Measurements from ENCODE around the gene XKR8. TPM values are rescaled to one million over a fixed set of nuclear protein-coding genes. Genes with fewer than 3 reads are reported as not detected.
A peak's percentile ranks its signal among the peaks of the same experiment; 100 is the strongest.

The XKR8 gene, protein sequence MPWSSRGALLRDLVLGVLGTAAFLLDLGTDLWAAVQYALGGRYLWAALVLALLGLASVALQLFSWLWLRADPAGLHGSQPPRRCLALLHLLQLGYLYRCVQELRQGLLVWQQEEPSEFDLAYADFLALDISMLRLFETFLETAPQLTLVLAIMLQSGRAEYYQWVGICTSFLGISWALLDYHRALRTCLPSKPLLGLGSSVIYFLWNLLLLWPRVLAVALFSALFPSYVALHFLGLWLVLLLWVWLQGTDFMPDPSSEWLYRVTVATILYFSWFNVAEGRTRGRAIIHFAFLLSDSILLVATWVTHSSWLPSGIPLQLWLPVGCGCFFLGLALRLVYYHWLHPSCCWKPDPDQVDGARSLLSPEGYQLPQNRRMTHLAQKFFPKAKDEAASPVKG
- 5.0 TPM for total RNA-seq

DNA sequence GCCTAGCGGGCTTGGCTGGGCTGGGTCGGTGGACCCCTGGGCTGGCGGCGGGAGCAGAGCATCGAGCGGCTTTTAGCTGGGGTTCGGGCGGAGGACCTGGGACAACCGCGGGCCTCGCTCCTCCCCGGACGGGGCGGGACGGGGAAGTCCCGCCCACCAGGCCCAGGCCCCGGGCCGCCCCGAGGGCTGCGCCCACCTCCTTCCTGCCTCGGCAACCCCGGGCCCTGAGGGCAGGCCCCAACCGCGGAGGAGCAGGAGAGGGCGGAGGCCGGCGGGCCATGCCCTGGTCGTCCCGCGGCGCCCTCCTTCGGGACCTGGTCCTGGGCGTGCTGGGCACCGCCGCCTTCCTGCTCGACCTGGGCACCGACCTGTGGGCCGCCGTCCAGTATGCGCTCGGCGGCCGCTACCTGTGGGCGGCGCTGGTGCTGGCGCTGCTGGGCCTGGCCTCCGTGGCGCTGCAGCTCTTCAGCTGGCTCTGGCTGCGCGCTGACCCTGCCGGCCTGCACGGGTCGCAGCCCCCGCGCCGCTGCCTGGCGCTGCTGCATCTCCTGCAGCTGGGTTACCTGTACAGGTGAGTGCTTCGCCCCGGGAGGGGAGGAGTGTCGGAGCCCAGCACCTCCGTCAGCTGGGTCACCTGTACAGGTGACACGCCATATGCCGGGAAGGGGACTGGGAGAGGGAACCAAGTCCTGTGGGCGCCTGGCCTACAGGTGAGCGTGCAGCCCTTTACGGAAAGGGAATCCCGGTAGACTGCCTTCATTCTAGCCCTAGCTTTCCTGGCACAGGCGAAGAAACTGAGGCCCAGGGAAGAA is at the start of gene XKR8:
Gene XKR8 (plus strand): TSS at position 182 of the 812 bp plus-strand sequence. CDS start 97 bp downstream, at position 279.
- intact Hi-C loops (cut with DNase I) = no loop called here
- DNase-seq (ENCODE audit: low spot score) (peak; percentile 84), ATAC-seq (peak; percentile 96)

DNA sequence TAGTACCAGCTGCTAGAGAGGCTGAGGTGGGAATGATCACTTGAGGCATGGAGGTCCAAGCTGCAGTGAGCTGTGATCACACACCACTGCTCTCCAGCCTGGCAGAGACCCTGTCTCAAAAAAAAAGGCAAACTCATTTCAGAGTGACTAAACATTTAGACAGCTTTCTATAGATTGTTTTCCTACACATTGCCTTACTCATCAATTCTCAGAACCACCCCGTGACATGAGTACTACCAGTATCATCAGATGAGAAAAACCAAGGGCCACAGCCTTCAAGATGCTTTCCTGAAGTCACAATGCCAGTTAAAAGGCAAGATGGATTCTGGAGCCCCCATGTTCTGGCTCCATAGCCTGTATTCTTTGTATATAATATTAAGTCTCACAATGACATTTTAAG is 47.3 kb upstream of the XKR8 start:
- no peak for ATAC-seq
- intact Hi-C loops (cut with DNase I) = no loop called here
- DNase-seq (ENCODE audit: low spot score) = no peak

DNA sequence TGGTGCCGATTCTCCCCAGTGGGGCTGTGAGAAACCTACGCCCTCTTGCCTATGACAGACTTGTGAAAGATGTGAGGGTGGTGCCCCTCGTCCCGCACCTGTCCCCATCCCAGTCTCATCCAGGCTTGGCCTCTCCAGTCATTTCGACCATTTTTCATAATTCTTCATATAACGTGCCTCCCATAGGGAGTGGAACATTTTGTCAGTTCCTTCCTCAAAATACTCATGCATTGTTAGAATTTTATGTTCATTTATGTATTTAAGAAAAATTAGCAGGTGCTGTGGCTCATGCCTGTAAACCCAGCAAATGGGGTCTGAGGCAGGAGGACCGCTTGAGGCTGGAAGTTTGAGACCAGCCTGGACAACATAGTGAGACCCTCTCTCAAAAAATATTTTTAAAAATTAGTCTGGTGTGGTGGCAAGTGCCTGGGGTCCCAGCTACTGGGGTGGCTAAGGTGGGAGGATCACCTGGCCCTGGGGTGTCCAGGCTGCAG is 44.6 kb upstream of the XKR8 start:
- intact Hi-C loops (cut with DNase I) = no loop called here
- ATAC-seq = peak; percentile 1
- no peak for DNase-seq (ENCODE audit: low spot score)

DNA sequence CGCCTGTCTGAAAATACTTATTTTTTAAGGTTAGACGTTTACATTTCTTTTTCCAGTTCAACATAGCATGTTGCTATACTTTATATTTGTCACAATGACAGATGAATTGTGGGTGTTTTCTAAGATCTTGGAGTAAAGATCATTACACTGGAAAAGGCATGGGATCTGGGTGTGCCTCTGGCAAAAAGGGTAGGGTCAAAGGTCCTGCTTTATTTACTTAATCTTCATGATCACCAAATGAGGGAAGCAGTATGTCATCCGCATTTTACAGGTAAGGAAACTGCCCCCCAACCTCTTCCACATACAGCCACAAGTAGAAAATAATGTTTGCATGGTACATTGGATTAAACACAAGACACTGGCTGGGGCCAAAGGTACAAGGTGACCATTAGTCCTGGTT is 37.5 kb upstream of the XKR8 start:
- ATAC-seq (no peak), DNase-seq (ENCODE audit: low spot score) (no peak)
- intact Hi-C loops (cut with DNase I) = no loop called here

DNA sequence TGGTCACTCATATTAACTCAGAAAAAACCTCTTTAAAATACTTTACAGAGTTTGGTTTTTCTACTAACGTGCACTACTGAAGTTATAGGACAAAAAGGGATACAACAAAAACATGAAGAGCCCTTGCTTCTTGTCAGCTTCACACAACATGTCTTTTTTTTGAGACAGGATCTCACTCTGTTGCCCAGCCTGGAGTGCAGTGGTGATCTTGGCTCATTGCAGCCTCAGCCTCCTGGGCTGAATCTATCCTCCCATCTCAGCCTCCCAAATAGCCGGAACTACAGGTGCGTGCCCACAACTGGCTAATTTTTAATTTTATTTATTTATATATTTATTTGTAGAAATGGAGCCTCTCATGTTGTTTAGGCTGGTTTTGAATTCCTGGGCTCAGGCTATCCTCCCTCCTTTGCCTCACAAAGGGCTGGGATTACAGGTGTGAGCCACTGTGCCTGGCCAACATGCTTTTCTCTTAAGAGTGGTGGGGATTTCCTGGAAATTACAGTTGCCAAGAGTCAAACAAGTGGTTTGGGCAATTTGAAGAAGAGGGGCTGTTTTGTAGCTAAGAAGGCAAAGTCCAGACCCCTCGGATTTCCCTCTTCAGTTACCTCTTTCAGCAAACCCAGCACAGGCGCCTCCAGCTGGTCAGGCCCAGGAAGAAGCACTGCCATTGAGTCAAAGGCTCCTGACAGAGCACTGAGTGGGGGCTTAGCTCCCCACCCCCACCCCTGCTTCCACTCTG is 31.4 kb upstream of the XKR8 start:
- ATAC-seq = no peak
- intact Hi-C loops (cut with DNase I) = no loop called here
- no peak for DNase-seq (ENCODE audit: low spot score)

DNA sequence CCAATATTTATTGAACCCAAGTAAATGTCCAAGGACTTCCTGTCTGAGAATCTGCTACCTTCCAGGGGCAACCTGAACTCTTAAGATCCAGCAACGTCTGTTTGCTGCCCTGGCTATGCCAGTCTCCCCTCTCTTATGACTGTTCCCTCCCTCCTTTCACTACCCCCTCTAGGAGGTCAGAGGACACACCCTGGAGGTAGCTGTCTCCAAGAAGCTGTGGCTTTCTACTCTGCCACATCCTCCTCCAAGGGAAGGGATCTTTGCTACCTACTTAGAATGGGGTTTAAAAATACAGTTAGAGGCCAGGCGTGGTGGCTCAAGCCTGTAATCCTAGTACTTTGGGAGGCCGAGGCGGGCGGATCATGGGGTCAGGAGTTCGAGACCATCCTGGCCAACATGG is 28.6 kb upstream of the XKR8 start:
- intact Hi-C loops (cut with DNase I) = no loop called here
- DNase-seq (ENCODE audit: low spot score) (no peak), ATAC-seq (no peak)

DNA sequence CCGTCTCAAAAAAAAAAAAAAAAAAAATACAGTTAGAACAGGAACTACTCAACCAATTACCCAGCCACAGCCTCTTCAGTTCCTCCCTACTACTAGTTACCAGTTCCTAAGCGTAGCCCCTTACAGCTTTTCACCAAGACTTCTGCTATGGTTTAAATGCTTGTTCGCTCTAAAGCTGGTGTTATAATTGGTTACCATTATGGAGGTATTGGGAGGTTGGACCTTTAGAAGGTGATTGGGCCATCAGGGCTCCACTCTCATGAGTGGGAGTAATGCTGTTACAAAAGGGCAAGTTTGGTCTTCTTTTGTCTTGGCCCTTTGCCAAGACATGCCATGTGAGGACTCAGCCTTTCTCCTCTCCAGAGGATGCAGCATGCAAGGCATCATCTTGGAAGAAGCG is 28.0 kb upstream of the XKR8 start:
- intact Hi-C loops (cut with DNase I) = no loop called here
- DNase-seq (ENCODE audit: low spot score) (no peak), ATAC-seq (no peak)

DNA sequence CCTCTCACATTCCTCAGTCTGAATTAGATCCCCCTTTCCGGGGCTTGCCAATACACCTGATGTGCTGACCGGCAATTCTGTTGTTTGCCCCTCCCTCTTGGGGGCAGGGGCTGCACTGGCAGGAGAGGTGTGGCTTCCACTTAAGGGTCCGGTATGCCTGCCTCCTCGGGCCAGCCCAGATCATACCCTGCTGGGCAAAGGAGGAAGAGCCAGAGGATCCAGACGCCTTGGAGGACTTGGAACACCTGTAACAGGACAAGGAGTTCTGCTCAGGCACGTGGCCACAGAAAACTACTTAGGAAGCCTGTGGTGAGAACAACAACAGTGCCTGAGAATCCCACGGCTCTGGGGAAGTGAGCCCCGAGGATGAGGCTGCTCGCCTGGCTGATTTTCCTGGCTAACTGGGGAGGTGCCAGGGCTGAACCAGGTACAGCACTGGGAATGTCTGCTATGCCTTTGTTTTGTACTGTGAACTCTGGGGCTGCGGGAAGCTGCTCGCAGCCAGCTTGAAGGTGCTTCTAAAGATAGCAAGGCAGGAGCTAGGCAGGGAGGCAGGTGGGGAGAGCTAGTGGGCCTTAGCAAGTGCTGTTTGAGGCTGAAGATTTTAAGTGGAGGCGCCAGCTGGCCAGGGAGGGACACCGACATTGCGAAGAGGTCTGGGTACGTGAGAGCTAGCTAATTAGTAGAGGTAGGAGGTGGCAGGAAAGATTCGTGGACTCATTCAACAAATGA is 24.8 kb upstream of the XKR8 start, which contains the start of gene SMPDL3B:
Gene SMPDL3B (plus strand): TSS at position 183 of the 732 bp plus-strand sequence. CDS start 184 bp downstream, at position 367.
- intact Hi-C loops (cut with DNase I) = no loop called here
- no peak for ATAC-seq
- DNase-seq (ENCODE audit: low spot score) = no peak

DNA sequence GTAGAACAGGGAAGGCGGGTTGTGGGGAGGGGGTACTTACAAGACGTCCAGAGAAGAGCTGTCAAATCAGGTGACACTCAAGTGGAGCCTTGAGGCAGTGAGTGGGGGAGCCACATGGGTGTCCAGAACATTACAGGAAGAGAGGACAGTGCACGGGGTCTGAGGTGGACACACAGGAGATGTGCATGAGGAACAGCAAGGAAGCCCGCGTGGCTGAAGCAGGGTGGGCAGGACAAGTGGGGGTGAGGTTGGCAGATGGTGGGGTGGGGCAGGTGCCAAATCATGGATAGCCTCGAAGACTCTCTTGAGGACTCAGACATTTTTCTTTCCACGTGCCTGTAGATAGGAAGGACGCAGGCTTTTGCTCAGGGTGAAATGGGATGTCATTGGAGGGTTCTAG is 24.1 kb upstream of the XKR8 start:
- ATAC-seq (no peak), DNase-seq (ENCODE audit: low spot score) (no peak)
- intact Hi-C loops (cut with DNase I) = no loop called here

DNA sequence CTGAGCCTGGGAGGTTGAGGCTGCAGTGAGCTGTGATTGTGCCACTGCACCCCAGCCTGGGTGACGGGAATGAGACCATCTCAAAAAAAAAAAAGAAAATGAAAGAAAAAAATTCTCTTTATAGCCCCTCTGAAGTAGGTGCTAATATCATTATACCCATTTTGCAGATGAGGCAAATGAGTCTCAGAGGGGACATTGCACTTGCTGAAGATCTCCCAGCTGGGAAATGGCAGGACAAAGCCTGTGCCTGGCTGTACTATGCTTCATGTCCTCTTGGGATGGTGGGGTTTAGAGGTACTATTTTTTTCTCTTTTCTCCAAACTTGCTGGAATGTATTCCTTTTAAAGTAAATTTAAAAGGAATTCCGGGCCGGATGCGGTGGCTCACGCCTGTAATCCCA is 23.4 kb upstream of the XKR8 start:
- intact Hi-C loops (cut with DNase I) = no loop called here
- ATAC-seq (no peak), DNase-seq (ENCODE audit: low spot score) (no peak)

DNA sequence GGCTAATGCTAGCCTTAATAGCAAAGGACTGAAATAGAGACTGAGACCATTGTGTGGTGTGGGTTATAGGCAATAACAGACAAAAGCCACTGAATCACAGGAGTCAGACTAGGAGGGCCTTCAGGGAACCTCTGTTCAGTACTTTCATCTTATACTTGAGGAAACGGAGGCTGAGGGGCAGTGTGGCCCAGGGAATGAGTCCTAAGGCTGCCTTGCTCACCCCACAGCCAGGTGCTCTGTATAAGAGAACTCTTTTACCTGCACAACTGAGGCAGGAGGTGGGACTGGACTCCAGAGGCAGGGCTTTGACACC is 22.3 kb upstream of the XKR8 start:
- intact Hi-C loops (cut with DNase I) = no loop called here
- DNase-seq (ENCODE audit: low spot score) (no peak), ATAC-seq (no peak)

DNA sequence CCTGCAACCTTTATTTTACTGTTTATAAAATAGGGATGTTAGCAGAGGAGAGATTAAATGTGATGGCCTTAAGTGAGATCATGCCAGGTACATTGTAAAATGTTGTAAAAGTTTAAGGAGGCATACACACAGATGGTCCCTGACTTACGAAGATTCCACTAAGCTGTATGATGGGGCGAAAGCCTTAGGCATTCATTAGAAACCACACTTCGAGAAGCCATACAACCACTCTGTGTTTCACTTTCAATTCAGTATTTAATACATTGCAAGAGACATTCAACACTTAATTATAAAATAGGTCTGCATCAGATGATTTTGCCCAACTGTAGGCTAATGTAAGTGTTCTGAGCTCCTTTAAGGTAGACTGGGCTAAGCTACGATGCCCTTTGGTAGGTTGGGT is 21.3 kb upstream of the XKR8 start:
- ATAC-seq (no peak), DNase-seq (ENCODE audit: low spot score) (no peak)
- intact Hi-C loops (cut with DNase I) = no loop called here

DNA sequence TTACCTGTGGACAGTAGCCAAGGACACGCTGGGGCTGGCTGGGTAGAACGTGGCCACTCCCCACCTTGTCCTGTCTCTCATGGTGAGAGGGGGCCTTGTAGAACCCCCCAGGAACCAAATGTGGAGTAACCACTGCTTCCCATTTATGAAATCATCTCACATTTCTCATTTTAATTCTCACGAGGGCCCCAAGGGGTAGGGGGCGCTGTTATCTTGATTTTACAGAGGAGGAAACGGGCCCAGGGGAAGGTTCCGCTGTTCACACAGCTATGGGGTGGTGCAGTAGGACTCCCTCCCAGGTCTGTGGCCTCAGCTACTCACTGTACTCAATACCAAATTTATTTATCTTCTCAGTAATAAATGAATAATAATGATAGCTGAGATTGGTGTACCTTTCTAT is 19.5 kb upstream of the XKR8 start:
- peak; percentile 48 for ATAC-seq
- intact Hi-C loops (cut with DNase I) = no loop called here
- no peak for DNase-seq (ENCODE audit: low spot score)

DNA sequence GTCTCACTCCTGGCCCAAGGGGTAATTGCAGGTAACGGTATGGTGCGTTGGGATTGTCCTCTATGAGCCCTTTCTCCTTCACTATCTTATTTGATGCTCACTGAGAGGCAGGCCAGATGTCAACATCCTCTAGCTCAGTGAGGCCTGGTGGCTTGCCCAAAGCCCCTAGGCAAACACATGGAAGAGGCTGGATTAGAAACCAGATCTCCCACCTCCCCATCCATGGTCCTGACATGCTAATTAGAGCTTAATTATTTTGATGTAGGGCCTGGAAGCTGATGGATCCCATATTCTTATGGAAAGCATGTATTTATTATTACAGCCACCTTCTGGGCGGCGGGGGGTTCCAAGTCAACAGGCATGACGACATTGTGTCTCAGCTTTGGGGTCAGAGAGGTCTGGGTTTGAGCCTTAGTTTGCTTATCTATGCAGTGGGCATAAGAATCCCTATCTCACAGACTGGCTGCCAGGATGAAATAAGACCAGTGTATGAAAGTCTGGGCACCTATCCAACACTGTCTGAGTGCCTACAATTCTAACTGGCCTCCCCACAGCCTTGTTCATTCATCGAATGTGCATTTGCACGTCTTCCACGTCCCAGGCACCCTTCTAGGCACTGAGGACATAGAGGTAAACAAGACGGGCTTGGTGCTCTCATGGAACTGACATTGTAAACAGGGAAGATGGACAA is 18.8 kb upstream of the XKR8 start:
- no peak for DNase-seq (ENCODE audit: low spot score)
- no peak for ATAC-seq
- intact Hi-C loops (cut with DNase I) = no loop called here

DNA sequence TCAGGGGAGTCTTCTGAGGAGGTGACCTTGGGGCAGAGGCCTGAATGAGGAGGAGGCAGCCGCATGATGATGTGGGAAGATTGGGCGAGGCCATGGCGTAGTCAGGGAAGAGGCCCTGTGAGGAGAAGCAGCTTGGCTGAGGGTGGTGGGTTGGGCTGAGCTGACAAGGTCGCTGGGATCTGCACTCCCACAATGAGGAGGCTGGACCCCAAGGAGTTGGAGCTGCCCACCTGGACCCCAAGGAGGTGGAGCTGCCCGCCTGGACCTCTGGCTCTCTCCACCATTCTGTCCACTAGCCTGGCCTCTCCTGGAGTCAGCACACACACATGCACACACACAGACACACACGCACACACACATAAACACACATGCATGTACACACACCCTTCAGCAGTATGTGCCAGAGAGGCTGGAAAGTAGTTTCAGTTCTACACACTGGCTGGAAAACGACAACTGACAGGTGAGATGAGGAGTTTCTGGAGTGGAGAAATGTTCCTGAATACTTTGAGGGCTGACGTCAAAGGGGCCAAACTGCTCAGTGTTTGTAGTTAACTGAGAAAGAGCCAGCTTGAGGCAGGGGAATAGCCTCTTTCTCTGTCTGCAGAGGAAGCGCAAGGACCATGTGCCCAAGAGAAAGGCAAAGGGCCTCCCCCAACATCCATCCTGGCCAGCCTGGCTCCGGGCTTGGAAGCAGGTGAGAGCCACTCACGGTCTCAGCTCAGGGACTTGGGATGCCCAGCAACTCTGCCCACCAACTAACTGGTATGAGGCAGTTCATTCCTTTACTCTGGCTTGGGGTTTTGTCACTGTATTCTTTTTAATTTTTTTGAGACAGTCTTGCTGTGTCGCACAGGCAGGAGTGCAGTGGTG is 17.9 kb upstream of the XKR8 start:
- intact Hi-C loops (cut with DNase I) = no loop called here
- DNase-seq (ENCODE audit: low spot score) = no peak
- ATAC-seq = no peak

DNA sequence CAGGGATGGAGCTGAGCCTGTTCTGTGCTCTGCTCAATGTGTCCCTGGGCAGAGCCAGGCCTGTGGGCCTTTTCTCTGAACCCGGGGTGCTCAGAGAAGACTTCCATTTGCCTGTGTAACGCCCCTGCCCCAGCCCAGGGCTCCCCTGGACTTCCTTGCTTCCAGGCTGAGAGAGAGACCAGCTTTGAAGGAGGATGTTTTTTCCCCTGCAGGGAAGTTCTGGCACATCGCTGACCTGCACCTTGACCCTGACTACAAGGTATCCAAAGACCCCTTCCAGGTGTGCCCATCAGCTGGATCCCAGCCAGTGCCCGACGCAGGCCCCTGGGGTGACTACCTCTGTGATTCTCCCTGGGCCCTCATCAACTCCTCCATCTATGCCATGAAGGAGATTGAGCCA is 14.8 kb upstream of the XKR8 start:
- DNase-seq (ENCODE audit: low spot score) = no peak
- intact Hi-C loops (cut with DNase I) = no loop called here
- no peak for ATAC-seq

DNA sequence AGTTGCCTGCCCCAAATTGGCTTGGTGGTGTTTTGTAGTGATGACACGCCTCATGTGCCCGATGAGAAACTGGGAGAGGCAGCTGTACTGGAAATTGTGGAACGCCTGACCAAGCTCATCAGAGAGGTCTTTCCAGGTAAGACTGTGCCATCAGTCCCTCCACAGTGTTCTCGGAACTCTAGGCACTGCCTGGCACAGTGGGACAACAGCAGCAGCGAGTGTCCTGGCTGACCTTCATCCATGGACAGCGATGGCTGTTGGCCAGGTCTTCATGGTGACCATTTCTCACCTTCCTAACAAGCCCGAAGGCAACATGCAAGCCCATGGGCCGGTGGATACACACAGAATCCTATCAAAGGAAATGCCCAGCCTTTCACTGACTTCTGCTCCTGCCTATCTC is 10.7 kb upstream of the XKR8 start:
- intact Hi-C loops (cut with DNase I) = no loop called here
- DNase-seq (ENCODE audit: low spot score) = no peak
- ATAC-seq = no peak

DNA sequence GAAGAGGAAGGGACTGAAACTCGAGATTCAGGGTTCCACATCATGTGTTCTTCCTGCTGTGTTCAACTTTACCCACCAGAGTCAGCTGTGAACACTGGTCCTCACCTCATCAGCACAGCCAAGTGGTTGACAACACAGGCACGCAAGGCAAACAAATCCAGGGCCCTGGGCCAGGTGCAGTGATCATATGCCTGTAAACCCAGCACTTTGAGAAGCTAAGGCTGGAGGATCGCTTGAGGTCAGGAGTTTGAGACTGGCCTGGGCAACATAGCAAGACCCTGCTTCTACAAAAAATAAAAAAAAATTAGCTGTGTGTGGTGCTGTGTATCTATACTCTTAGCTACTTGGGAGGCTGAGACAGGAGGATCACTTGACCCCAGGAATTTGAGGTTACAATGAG is 8.4 kb upstream of the XKR8 start:
- intact Hi-C loops (cut with DNase I) = no loop called here
- ATAC-seq = no peak
- DNase-seq (ENCODE audit: low spot score) = no peak
